HPDE6-E6E7 (cell line): ENCODE results near the gene MBD5.
"Not testable (repeated sequence)": the region's sequence is repeated elsewhere in the genome, so short reads cannot be mapped to it uniquely, and the experiment has no call there.

Source experiments
- DNase-seq: peaks from one replicate; pipeline ENCODE4 v3.0.0; 2011; ENCODE audit warnings: missing footprints; ENCODE audit errors: extremely low spot score

MBD5 gene

GRCh38 chr2:148021059-148021861 is at the start of gene MBD5:
Gene MBD5 (plus strand): TSS chr2:148021091.
- peak; percentile 13 for DNase-seq

- no peak for DNase-seq
Observed at GRCh38 chr2:147976102-147976501, 44.8 kb upstream of the MBD5 start.

- DNase-seq = no peak
Observed at GRCh38 chr2:147977679-147978078, 43.2 kb upstream of the MBD5 start.

GRCh38 chr2:147980940-147981528 is 39.9 kb upstream of the MBD5 start:
- no peak for DNase-seq

GRCh38 chr2:147989102-147989501 is 31.8 kb upstream of the MBD5 start:
- no peak for DNase-seq

GRCh38 chr2:147989809-147990403 is 31.0 kb upstream of the MBD5 start:
- peak; percentile 10 for DNase-seq

GRCh38 chr2:147994965-147995364 is 25.9 kb upstream of the MBD5 start:
- DNase-seq = not testable (repeated sequence)

GRCh38 chr2:147996828-147997227 is 24.1 kb upstream of the MBD5 start:
- no peak for DNase-seq

GRCh38 chr2:147998203-147998602 is 22.7 kb upstream of the MBD5 start:
- no peak for DNase-seq

- DNase-seq = no peak
Observed at GRCh38 chr2:147999126-147999525, 21.8 kb upstream of the MBD5 start.

GRCh38 chr2:148000095-148000494 is 20.8 kb upstream of the MBD5 start:
- DNase-seq = no peak

GRCh38 chr2:148002420-148002819 is 18.5 kb upstream of the MBD5 start:
- DNase-seq = not testable (repeated sequence)

- DNase-seq = no peak
Observed at GRCh38 chr2:148006249-148007007, 14.5 kb upstream of the MBD5 start.

- no peak for DNase-seq
Observed at GRCh38 chr2:148007219-148007900, 13.5 kb upstream of the MBD5 start.

- not testable (repeated sequence) for DNase-seq
Observed at GRCh38 chr2:148008411-148008810, 12.5 kb upstream of the MBD5 start.

GRCh38 chr2:148013876-148014275 is 7.0 kb upstream of the MBD5 start:
- DNase-seq = no peak

- no peak for DNase-seq
Observed at GRCh38 chr2:148014616-148015015, 6.3 kb upstream of the MBD5 start.

- peak; percentile 94 for DNase-seq
Observed at GRCh38 chr2:148020111-148021058, 506 bp upstream of the MBD5 start, which contains the start of gene ORC4. Gene ORC4 (minus strand): TSS chr2:148020737. CDS start chr2:147975958, 44,779 bp downstream.

GRCh38 chr2:148021886-148022285 is 995 bp downstream of the MBD5 start:
- DNase-seq = no peak

- DNase-seq = no peak
Observed at GRCh38 chr2:148022351-148022750, 1.5 kb downstream of the MBD5 start.
